ENCODE measurements around the gene IL17C. TPM values are rescaled to one million over a fixed set of nuclear protein-coding genes. Genes with fewer than 3 reads are reported as not detected.
A peak's percentile ranks its signal among the peaks of the same experiment; 100 is the strongest.

The IL17C gene
- total RNA-seq, 1 experiment from 2014 or later, result 1.9 TPM

GRCh38 chr16:88643644-88643932 lies 5.2 kb downstream of the IL17C start (continued):
- TF ChIP-seq ZNF281 (CRISPR knock-in tag; IDR thresholded peaks at IDR 0.05) (no peak), GRHL2 (CRISPR knock-in tag; IDR thresholded peaks at IDR 0.05; ENCODE audit: insufficient replicate concordance, severe bottlenecking) (no peak), NR3C1 (CRISPR knock-in tag; conservative IDR thresholded peaks at IDR 0.05; ENCODE audit: low read depth) (no peak), NFATC4 (CRISPR knock-in tag; IDR thresholded peaks at IDR 0.05) (no peak), ZNF396 (CRISPR knock-in tag; IDR thresholded peaks at IDR 0.05; ENCODE audit: borderline replicate concordance) (no peak), IRF2 (CRISPR knock-in tag; IDR thresholded peaks at IDR 0.05; ENCODE audit: borderline replicate concordance, low read depth) (no peak)

GRCh38 chr16:88645455-88645854 lies 7.1 kb downstream of the IL17C start:
- peak; percentile 9 for DNase-seq (ENCODE audit: low spot score)

GRCh38 chr16:88645941-88646340 lies 7.6 kb downstream of the IL17C start:
- POLR2A ChIA-PET, result no interaction called here
- Mint-ChIP-seq H3K4me1 (peaks cover 5% of the 10 kb centered on the region), H3K9me3 (no peaks in the 10 kb centered on the region), H3K36me3 (peaks cover 3% of the 10 kb centered on the region), H3K4me3 (no peak overlapping the region), H3K27me3 (ENCODE audit: low read depth) (peaks cover 4% of the 10 kb centered on the region; the same call in 1 of the 2 replicates), H3K27ac (no peak overlapping the region)
- DNase-seq (ENCODE audit: low spot score) (no peak), ATAC-seq (no peak)
- CTCF ChIA-PET, result interaction anchor here (1.9 kb wide), 1 partner anchor 8 kb away, joined by 4 read pairs; the partner anchor contains the start of gene IL17C
- TF ChIP-seq ZNF396 (CRISPR knock-in tag; IDR thresholded peaks at IDR 0.05; ENCODE audit: borderline replicate concordance) (no peak), CDX4 (CRISPR knock-in tag; IDR thresholded peaks at IDR 0.05; ENCODE audit: borderline replicate concordance) (no peak), TEAD4 (CRISPR knock-in tag; IDR thresholded peaks at IDR 0.05) (no peak), ELF4 (CRISPR knock-in tag; IDR thresholded peaks at IDR 0.05; ENCODE audit: low read depth) (no peak), ZNF232 (CRISPR knock-in tag; IDR thresholded peaks at IDR 0.05) (no peak), ZNF423 (CRISPR knock-in tag; IDR thresholded peaks at IDR 0.05) (no peak), ATF2 (CRISPR knock-in tag; IDR thresholded peaks at IDR 0.05; ENCODE audit: borderline replicate concordance, low read depth) (no peak), KAT7 (CRISPR knock-in tag; IDR thresholded peaks at IDR 0.05; ENCODE audit: borderline replicate concordance) (no peak), GTF2I (CRISPR knock-in tag; conservative IDR thresholded peaks at IDR 0.05) (no peak), NFATC4 (CRISPR knock-in tag; IDR thresholded peaks at IDR 0.05) (no peak)
- TF ChIP-seq, protein P1, sequence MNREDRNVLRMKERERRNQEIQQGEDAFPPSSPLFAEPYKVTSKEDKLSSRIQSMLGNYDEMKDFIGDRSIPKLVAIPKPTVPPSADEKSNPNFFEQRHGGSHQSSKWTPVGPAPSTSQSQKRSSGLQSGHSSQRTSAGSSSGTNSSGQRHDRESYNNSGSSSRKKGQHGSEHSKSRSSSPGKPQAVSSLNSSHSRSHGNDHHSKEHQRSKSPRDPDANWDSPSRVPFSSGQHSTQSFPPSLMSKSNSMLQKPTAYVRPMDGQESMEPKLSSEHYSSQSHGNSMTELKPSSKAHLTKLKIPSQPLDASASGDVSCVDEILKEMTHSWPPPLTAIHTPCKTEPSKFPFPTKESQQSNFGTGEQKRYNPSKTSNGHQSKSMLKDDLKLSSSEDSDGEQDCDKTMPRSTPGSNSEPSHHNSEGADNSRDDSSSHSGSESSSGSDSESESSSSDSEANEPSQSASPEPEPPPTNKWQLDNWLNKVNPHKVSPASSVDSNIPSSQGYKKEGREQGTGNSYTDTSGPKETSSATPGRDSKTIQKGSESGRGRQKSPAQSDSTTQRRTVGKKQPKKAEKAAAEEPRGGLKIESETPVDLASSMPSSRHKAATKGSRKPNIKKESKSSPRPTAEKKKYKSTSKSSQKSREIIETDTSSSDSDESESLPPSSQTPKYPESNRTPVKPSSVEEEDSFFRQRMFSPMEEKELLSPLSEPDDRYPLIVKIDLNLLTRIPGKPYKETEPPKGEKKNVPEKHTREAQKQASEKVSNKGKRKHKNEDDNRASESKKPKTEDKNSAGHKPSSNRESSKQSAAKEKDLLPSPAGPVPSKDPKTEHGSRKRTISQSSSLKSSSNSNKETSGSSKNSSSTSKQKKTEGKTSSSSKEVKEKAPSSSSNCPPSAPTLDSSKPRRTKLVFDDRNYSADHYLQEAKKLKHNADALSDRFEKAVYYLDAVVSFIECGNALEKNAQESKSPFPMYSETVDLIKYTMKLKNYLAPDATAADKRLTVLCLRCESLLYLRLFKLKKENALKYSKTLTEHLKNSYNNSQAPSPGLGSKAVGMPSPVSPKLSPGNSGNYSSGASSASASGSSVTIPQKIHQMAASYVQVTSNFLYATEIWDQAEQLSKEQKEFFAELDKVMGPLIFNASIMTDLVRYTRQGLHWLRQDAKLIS (CRISPR knock-in tag; IDR thresholded peaks at IDR 0.05; ENCODE audit: borderline replicate concordance), result no peak

More at GRCh38 chr16:88645455-88645854, 7.1 kb downstream of the IL17C start:
- H3K36me3 Mint-ChIP-seq, result peaks cover 3% of the 10 kb centered on the region
- H3K27me3 Mint-ChIP-seq (ENCODE audit: low read depth), result peaks cover 6% of the 10 kb centered on the region
- TF ChIP-seq NR2C2 (CRISPR knock-in tag; IDR thresholded peaks at IDR 0.05), result no peak
- TF ChIP-seq, protein P2, sequence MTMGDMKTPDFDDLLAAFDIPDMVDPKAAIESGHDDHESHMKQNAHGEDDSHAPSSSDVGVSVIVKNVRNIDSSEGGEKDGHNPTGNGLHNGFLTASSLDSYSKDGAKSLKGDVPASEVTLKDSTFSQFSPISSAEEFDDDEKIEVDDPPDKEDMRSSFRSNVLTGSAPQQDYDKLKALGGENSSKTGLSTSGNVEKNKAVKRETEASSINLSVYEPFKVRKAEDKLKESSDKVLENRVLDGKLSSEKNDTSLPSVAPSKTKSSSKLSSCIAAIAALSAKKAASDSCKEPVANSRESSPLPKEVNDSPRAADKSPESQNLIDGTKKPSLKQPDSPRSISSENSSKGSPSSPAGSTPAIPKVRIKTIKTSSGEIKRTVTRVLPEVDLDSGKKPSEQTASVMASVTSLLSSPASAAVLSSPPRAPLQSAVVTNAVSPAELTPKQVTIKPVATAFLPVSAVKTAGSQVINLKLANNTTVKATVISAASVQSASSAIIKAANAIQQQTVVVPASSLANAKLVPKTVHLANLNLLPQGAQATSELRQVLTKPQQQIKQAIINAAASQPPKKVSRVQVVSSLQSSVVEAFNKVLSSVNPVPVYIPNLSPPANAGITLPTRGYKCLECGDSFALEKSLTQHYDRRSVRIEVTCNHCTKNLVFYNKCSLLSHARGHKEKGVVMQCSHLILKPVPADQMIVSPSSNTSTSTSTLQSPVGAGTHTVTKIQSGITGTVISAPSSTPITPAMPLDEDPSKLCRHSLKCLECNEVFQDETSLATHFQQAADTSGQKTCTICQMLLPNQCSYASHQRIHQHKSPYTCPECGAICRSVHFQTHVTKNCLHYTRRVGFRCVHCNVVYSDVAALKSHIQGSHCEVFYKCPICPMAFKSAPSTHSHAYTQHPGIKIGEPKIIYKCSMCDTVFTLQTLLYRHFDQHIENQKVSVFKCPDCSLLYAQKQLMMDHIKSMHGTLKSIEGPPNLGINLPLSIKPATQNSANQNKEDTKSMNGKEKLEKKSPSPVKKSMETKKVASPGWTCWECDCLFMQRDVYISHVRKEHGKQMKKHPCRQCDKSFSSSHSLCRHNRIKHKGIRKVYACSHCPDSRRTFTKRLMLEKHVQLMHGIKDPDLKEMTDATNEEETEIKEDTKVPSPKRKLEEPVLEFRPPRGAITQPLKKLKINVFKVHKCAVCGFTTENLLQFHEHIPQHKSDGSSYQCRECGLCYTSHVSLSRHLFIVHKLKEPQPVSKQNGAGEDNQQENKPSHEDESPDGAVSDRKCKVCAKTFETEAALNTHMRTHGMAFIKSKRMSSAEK (CRISPR knock-in tag; IDR thresholded peaks at IDR 0.05; ENCODE audit: borderline replicate concordance), result no peak
- H3K4me1 Mint-ChIP-seq, result peaks cover 7% of the 10 kb centered on the region
- ATAC-seq, result no peak
- no peak overlapping the region for H3K4me3 Mint-ChIP-seq
- ChIA-PET CTCF (no interaction called here), POLR2A (no interaction called here)
- H3K9me3 Mint-ChIP-seq, result no peaks in the 10 kb centered on the region
- H3K27ac Mint-ChIP-seq, result no peak overlapping the region
